Neural cell (in vitro differentiated cells): ENCODE results near the gene KIAA0513. TPM values are rescaled to one million over a fixed set of nuclear protein-coding genes. Genes with fewer than 3 reads are reported as not detected.

Source experiments
- H2AFZ ChIP-seq: fragments of 200-600, 300-800 bp; sonication (generic), shearing (Covaris generic); 2 replicates; pipeline ENCODE4 v1.6.0; 2014; ENCODE audit warnings: low read depth, mild to moderate bottlenecking, antibody characterized with exemption, low read length, moderate library complexity
- H3F3A ChIP-seq: fragments of 200-600 bp; shearing (Covaris generic); 2 replicates; pipeline ENCODE4 v1.6.1; 2016; ENCODE audit warnings: mild to moderate bottlenecking, moderate library complexity, mixed read lengths, antibody characterized with exemption, low read length; ENCODE audit not compliant: insufficient read depth, poor library complexity, severe bottlenecking
- H3K27ac ChIP-seq: fragments of 200-600, 300-800 bp; sonication (generic), shearing (Covaris generic); 2 replicates; pipeline ENCODE4 v1.5.1; 2014; ENCODE audit warnings: mild to moderate bottlenecking, low read length, moderate library complexity
- H3K27me3 ChIP-seq: fragments of 300-800, 200-600 bp; sonication (generic), shearing (Covaris generic); 2 replicates; pipeline ENCODE4 v1.6.0; 2014; ENCODE audit warnings: mild to moderate bottlenecking, low read depth, low read length, moderate library complexity; ENCODE audit not compliant: insufficient read depth
- H3K36me3 ChIP-seq: fragments of 300-800, 200-600 bp; sonication (generic), shearing (Covaris generic); 2 replicates; pipeline ENCODE4 v1.5.1; 2014; ENCODE audit warnings: mild to moderate bottlenecking, antibody characterized with exemption, low read length, moderate library complexity; ENCODE audit not compliant: insufficient read depth
- H3K4me2 ChIP-seq: fragments of 300-800, 200-600 bp; sonication (generic), shearing (Covaris generic); 2 replicates; pipeline ENCODE4 v1.6.0; 2014; ENCODE audit warnings: mild to moderate bottlenecking, low read length
- H3K4me3 ChIP-seq: fragments of 300-800, 200-600 bp; sonication (generic), shearing (Covaris generic); 2 replicates; pipeline ENCODE4 v1.5.1; 2014; ENCODE audit warnings: mild to moderate bottlenecking, low read length, moderate library complexity
- H3K79me2 ChIP-seq: fragments of 200-600 bp; shearing (Covaris generic); replicated peaks from 2 replicates; pipeline ENCODE4 v1.6.0; 2014; ENCODE audit warnings: mild to moderate bottlenecking, low read length, moderate library complexity; ENCODE audit not compliant: insufficient read depth
- H3K9ac ChIP-seq: fragments of 300-800, 200-600 bp; sonication (generic), shearing (Covaris generic); 2 replicates; pipeline ENCODE4 v1.6.1; 2016; ENCODE audit warnings: mild to moderate bottlenecking, low read length, mixed read lengths
- H3K9me2 ChIP-seq: fragments of 200-600 bp; shearing (Covaris generic); 2 replicates; pipeline ENCODE4 v1.6.1; 2016; ENCODE audit warnings: mild to moderate bottlenecking, low read length, mixed read lengths; ENCODE audit not compliant: insufficient read depth
- H3K9me3 ChIP-seq: fragments of 200-600, 300-800 bp; sonication (generic), shearing (Covaris generic); 2 replicates; pipeline ENCODE4 v1.6.1; 2016; ENCODE audit warnings: mild to moderate bottlenecking, mixed run types, low read length, moderate library complexity, mixed read lengths
- H4K20me1 ChIP-seq: fragments of 200-600 bp; shearing (Covaris generic); 2 replicates; pipeline ENCODE4 v1.6.1; 2016; ENCODE audit warnings: mild to moderate bottlenecking, mixed run types; ENCODE audit not compliant: insufficient read depth
- CTCF ChIP-seq: fragments of 450-650 bp; IDR thresholded peaks from 2 replicates; pipeline ENCODE4 v1.5.1; 2014; ENCODE audit warnings: antibody characterized with exemption, mild to moderate bottlenecking, moderate library complexity; ENCODE audit not compliant: poor library complexity, severe bottlenecking
- EP300 ChIP-seq: fragments of 450-650 bp; conservative IDR thresholded peaks from 2 replicates; pipeline ENCODE4 v1.6.1; 2014; ENCODE audit warnings: antibody characterized with exemption, mild to moderate bottlenecking, moderate library complexity; ENCODE audit not compliant: poor library complexity, severe bottlenecking
- EZH2 ChIP-seq: fragments of 200-600, 300-800 bp; shearing (Covaris generic), sonication (generic); IDR thresholded peaks from 2 replicates; pipeline ENCODE4 v1.6.1; 2014; ENCODE audit warnings: antibody characterized with exemption, low read length, borderline replicate concordance, mild to moderate bottlenecking; ENCODE audit not compliant: insufficient read depth, poor library complexity, severe bottlenecking
- MXI1 ChIP-seq: fragments of 450-650 bp; conservative IDR thresholded peaks from 2 replicates; pipeline ENCODE4 v1.6.1; 2014; ENCODE audit warnings: antibody characterized with exemption, mild to moderate bottlenecking; ENCODE audit not compliant: poor library complexity, severe bottlenecking
- POLR2AphosphoS5 ChIP-seq: IDR thresholded peaks from 2 replicates; pipeline ENCODE4 v1.6.1; 2012
- RAD21 ChIP-seq: fragments of 450-650 bp; conservative IDR thresholded peaks from 2 replicates; pipeline ENCODE4 v1.6.1; 2014; ENCODE audit warnings: antibody characterized with exemption, mild to moderate bottlenecking, moderate library complexity
- REST ChIP-seq: IDR thresholded peaks from 2 replicates; pipeline ENCODE4 v1.6.1; 2012; ENCODE audit warnings: borderline replicate concordance
- SMC3 ChIP-seq: fragments of 450-650 bp; conservative IDR thresholded peaks from 2 replicates; pipeline ENCODE4 v1.6.1; 2014; ENCODE audit warnings: antibody characterized with exemption, mild to moderate bottlenecking, moderate library complexity; ENCODE audit not compliant: poor library complexity
- TAF1 ChIP-seq: IDR thresholded peaks from 2 replicates; pipeline ENCODE4 v1.6.1; 2012; ENCODE audit warnings: low read depth
- polyA plus RNA-seq: library from polyadenylated mRNA; depleted of rRNA; stranded (reverse); fragments of >200 nt; gene quantifications from 2 replicates; pipeline ENCODE4 v1.2.3, GENCODE V29; 2014

KIAA0513 gene
- polyA plus RNA-seq, 1 donor from 2014 or later, result 18.9 TPM

- Histone ChIP-seq H3K9ac (peak within 1 kb of the TSS; percentile 97), H3K9me2 (no peaks in the 10 kb centered on the region), H3K27me3 (no peaks in the 10 kb centered on the region), H3K27ac (peak within 1 kb of the TSS; percentile 99), H3K4me3 (peak within 1 kb of the TSS; percentile 94), H2AFZ (peak within 1 kb of the TSS; percentile 100), H3K79me2 (peaks cover 32% of the 10 kb centered on the region), H3K9me3 (no peaks in the 10 kb centered on the region), H3F3A (no peaks in the 10 kb centered on the region), H4K20me1 (no peaks in the 10 kb centered on the region), H3K4me2 (peak within 1 kb of the TSS; percentile 97), H3K36me3 (no peaks in the 10 kb centered on the region)
- TF ChIP-seq POLR2AphosphoS5, result peak; percentile 98
- TF ChIP-seq RAD21, result no peak
- peak; percentile 63 for TF ChIP-seq TAF1
- no peak for TF ChIP-seq SMC3
- peak; percentile 74 for TF ChIP-seq REST
- TF ChIP-seq EZH2, result no peak
- TF ChIP-seq CTCF, result peak; percentile 49
- TF ChIP-seq MXI1, result peak; percentile 76
- peak; percentile 55 for TF ChIP-seq EP300
These were observed 16.4 kb upstream of the KIAA0513 start, which contains the start of gene ZDHHC7 for GRCh38 chr16:85010931-85011845. TSS of gene ZDHHC7 (minus strand) at chr16:85011535. CDS start at chr16:84990618, 20,917 bp downstream.

GRCh38 chr16:85011846-85012284, 15.7 kb upstream of the KIAA0513 start:
- no peaks in the 10 kb centered on the region for H4K20me1 ChIP-seq
- H3K79me2 ChIP-seq, result peaks cover 32% of the 10 kb centered on the region
- TF ChIP-seq EP300 (no peak), MXI1 (peak; percentile 9), REST (peak; percentile 12)
- H3K27me3 ChIP-seq, result no peaks in the 10 kb centered on the region
- peak overlapping the region; percentile 100 for H2AFZ ChIP-seq
- no peaks in the 10 kb centered on the region for H3K36me3 ChIP-seq
- peak overlapping the region; percentile 59 for H3K4me2 ChIP-seq
- peak overlapping the region; percentile 99 for H3K27ac ChIP-seq
- no peaks in the 10 kb centered on the region for H3K9me3 ChIP-seq
- H3F3A ChIP-seq, result no peaks in the 10 kb centered on the region
- H3K9me2 ChIP-seq, result no peaks in the 10 kb centered on the region
- H3K9ac ChIP-seq, result peak overlapping the region; percentile 97
- H3K4me3 ChIP-seq, result peak overlapping the region; percentile 94
